Measurements from ENCODE around the gene OLFML3. TPM values are rescaled to one million over a fixed set of nuclear protein-coding genes. Genes with fewer than 3 reads are reported as not detected.
A peak's percentile ranks its signal among the peaks of the same experiment; 100 is the strongest.

Gene OLFML3
- total and polyA plus RNA-seq, 2 of the 13 experiments (the other 11 are each of a cell fraction or from before 2014, with no cell fraction given) = 2.0 to 5.1 TPM

- POLR2A ChIA-PET = no interaction called here
- ATAC-seq = no peak
These were observed 30.1 kb downstream of the OLFML3 start for GRCh38 chr1:114009393-114009792.

GRCh38 chr1:114010433-114011184 is 31.3 kb downstream of the OLFML3 start:
- 31% methylated on average over 9 of the region's 9 CpGs for WGBS (ENCODE audit: low lambda C conversion rate)
- H3K27ac ChIP-seq (ENCODE audit: extremely low read length, insufficient read depth, low read length) = no peak overlapping the region
- no peak overlapping the region for H3K4me2 ChIP-seq (ENCODE audit: low read depth, low read length)
- H4K20me1 ChIP-seq (ENCODE audit: insufficient read depth, low read length) = no peaks in the 10 kb centered on the region
- no peak overlapping the region for H3K9ac ChIP-seq (ENCODE audit: insufficient read depth, low read depth, low read length)
- no peaks in the 10 kb centered on the region for H3K27me3 ChIP-seq (ENCODE audit: control insufficient read depth in 1 of 2, insufficient read depth in 2 of 2, low read length in 2 of 2)
- ChIA-PET POLR2A (no interaction called here), CTCF (ENCODE audit: low intra/inter-chr PET ratio, low total read pairs) (no interaction called here)
- no peak overlapping the region for H2AFZ ChIP-seq (ENCODE audit: low read length)
- BruUV-seq (replicated peaks) = no TSS peak
- H3K4me3 ChIP-seq (replicated peaks in 1 of 3; ENCODE audit: insufficient read depth in 1 of 3, low read depth in 2 of 3, low read length in 3 of 3) = no peak overlapping the region
- H3K9me3 ChIP-seq (ENCODE audit: low read length) = no peaks in the 10 kb centered on the region
- in situ Hi-C loops (cut with HindIII; ENCODE audit: extremely low pct_ligation_motif_present, low pct_unique_long_range_greater_than_20kb) (no loop called here), intact Hi-C loops (cut with micrococcal nuclease; ENCODE audit: unreplicated experiment) (no loop called here)
- H3K79me2 ChIP-seq (ENCODE audit: insufficient read depth, low read length) = no peaks in the 10 kb centered on the region
- no peak for FAIRE-seq
- no peak for ATAC-seq
- no peak for DNase-seq (ENCODE audit: low spot score)
- H3K4me1 ChIP-seq (ENCODE audit: insufficient read depth, low read length) = 0 out of 2 replicates have a peak, but pooled peaks cover 5% of the 10 kb centered on the region
- no peaks in the 10 kb centered on the region for H3K36me3 ChIP-seq (replicated peaks in 1 of 2; ENCODE audit: control insufficient read depth in 1 of 2, insufficient read depth in 2 of 2, low read length in 2 of 2)
- no peak for TF ChIP-seq GZF1 (CRISPR knock-in tag; IDR thresholded peaks at IDR 0.05)
- no peak for TF ChIP-seq ZBTB34 (CRISPR knock-in tag; IDR thresholded peaks at IDR 0.05)
- TF ChIP-seq ZUFSP (CRISPR knock-in tag; IDR thresholded peaks at IDR 0.05; ENCODE audit: borderline replicate concordance) = no peak
- no peak for TF ChIP-seq NFE2 (CRISPR knock-in tag; IDR thresholded peaks at IDR 0.05)
- TF ChIP-seq NCOA2 (CRISPR knock-in tag; IDR thresholded peaks at IDR 0.05) = no peak
- no peak for TF ChIP-seq ZNF460 (CRISPR knock-in tag; IDR thresholded peaks at IDR 0.05; ENCODE audit: borderline replicate concordance)
- no peak for TF ChIP-seq ZSCAN9 (CRISPR knock-in tag; IDR thresholded peaks at IDR 0.05; ENCODE audit: borderline replicate concordance)
- no peak for TF ChIP-seq ZFP62 (CRISPR knock-in tag; IDR thresholded peaks at IDR 0.05)
- no peak for TF ChIP-seq SP5 (CRISPR knock-in tag; IDR thresholded peaks at IDR 0.05; ENCODE audit: borderline replicate concordance, low read depth)
- no peak for TF ChIP-seq ZNF563 (CRISPR knock-in tag; IDR thresholded peaks at IDR 0.05)
- no peak for TF ChIP-seq NFE2L2 (IDR thresholded peaks at IDR 0.05; ENCODE audit: low read length)
- no peak for TF ChIP-seq THAP8 (CRISPR knock-in tag; IDR thresholded peaks at IDR 0.05; ENCODE audit: borderline replicate concordance)
- no peak for TF ChIP-seq KDM4B (CRISPR knock-in tag; IDR thresholded peaks at IDR 0.05)

More at GRCh38 chr1:114009393-114009792, 30.1 kb downstream of the OLFML3 start:
- peaks cover 0 to 3% of the 10 kb centered on the region in 2 experiments; a peak in 1 of 5 replicates for H3K27me3 ChIP-seq (ENCODE audit: control insufficient read depth in 1 of 2, insufficient read depth in 2 of 2, low read length in 2 of 2)
- H3K79me2 ChIP-seq (ENCODE audit: insufficient read depth, low read length) = no peaks in the 10 kb centered on the region
- DNase-seq (ENCODE audit: low spot score) (peak; percentile 34), FAIRE-seq (no peak)
- H3K9me3 ChIP-seq (ENCODE audit: low read length) = no peaks in the 10 kb centered on the region
- intact Hi-C loops (cut with micrococcal nuclease; ENCODE audit: unreplicated experiment) (no loop called here), in situ Hi-C loops (cut with HindIII; ENCODE audit: extremely low pct_ligation_motif_present, low pct_unique_long_range_greater_than_20kb) (no loop called here)
- H3K9ac ChIP-seq (ENCODE audit: insufficient read depth, low read depth, low read length) = no peak overlapping the region
- peak; percentile 28; the same call in 1 of the 2 replicates for TF ChIP-seq CEBPB (IDR thresholded peaks at IDR 0.05; ENCODE audit: borderline replicate concordance, low read depth, low read length)
- TF ChIP-seq SOX13 (IDR thresholded peaks at IDR 0.05) = no peak
- peak in 1 of 2 experiments; percentile 7; a peak in 1 of 4 replicates for TF ChIP-seq SOX13 (CRISPR knock-in tag; conservative IDR thresholded peaks at IDR 0.05 in 1 of 2, IDR thresholded peaks at IDR 0.05 in 1 of 2)
- peak; percentile 89 for TF ChIP-seq BHLHE40 (IDR thresholded peaks at IDR 0.05; ENCODE audit: low read length)
- TF ChIP-seq BORCS8-MEF2B (CRISPR knock-in tag; IDR thresholded peaks at IDR 0.05) = no peak
- TF ChIP-seq FOSL2 (CRISPR knock-in tag; IDR thresholded peaks at IDR 0.05) = 0 out of 2 replicates have a peak, but pooled peaks have one; percentile 26
- TF ChIP-seq GATAD2A (CRISPR knock-in tag; IDR thresholded peaks at IDR 0.05) = 0 out of 2 replicates have a peak, but pooled peaks have one; percentile 14
- 0 out of 2 replicates have a peak, but pooled peaks cover 5% of the 10 kb centered on the region for H3K4me1 ChIP-seq (ENCODE audit: insufficient read depth, low read length)
- WGBS (ENCODE audit: low lambda C conversion rate) = 0% methylated on average over 1 of the region's 1 CpG
- CTCF ChIA-PET (ENCODE audit: low intra/inter-chr PET ratio, low total read pairs) = no interaction called here
- no TSS peak for BruUV-seq (replicated peaks)
- no peak overlapping the region for H3K27ac ChIP-seq (ENCODE audit: extremely low read length, insufficient read depth, low read length)
- no peak overlapping the region for H3K4me2 ChIP-seq (ENCODE audit: low read depth, low read length)
- H3K36me3 ChIP-seq (replicated peaks in 1 of 2; ENCODE audit: control insufficient read depth in 1 of 2, insufficient read depth in 2 of 2, low read length in 2 of 2) = no peaks in the 10 kb centered on the region
- no peak overlapping the region for H2AFZ ChIP-seq (ENCODE audit: low read length)
- no peak overlapping the region for H3K4me3 ChIP-seq (replicated peaks in 1 of 3; ENCODE audit: insufficient read depth in 1 of 3, low read depth in 2 of 3, low read length in 3 of 3)
- H4K20me1 ChIP-seq (ENCODE audit: insufficient read depth, low read length) = no peaks in the 10 kb centered on the region

Data from HepG2 (cell line).